GM18505 (cell line): ENCODE data around the gene NELFB.

ENCODE experiments used
- ATAC-seq: cut with Tn5 transposase; IDR thresholded peaks from one replicate; pipeline ENCODE4 v1.9.1; 2021; ENCODE audit not compliant: unreplicated experiment
- POLR2A ChIP-seq: IDR thresholded peaks from 4 replicates; pipeline ENCODE4 v1.6.1; 2011; ENCODE audit warnings: borderline replicate concordance; ENCODE audit not compliant: insufficient read depth, insufficient read length; ENCODE audit errors: extremely low read depth

NELFB gene

DNA sequence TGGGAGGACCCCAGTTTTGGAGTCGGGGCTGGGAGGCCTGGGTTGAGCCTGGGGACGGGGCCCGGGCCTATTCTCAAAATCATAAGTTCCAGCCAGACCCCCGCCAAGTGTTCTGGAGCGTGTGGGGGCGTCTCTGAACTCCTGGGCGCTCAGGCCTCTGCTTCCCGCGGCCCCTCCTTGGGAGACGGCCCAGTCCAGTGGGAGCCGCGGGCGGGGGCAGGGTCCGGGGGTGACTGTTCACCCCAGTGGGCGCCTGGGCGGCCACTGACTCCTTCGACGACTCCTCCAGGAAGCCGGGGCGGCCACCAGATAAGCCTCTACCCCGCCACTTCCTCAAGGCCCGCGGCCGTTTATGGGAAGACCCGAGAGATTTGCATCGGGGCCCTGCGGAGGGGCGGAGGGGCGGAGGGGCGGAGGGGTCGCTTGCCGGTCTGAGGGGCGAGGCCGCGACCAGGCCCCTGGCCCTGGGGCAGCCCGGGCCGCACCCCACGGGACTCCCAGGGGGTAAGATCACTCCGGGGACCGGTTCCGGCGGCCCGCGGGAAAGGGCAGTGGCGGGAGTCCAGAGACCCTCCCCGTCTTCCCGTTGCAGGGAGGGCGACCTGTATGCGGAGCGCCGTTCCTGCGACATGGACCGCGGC lies 23.1 kb downstream of the NELFB start:
- no peak for ATAC-seq
- no peak for TF ChIP-seq POLR2A

DNA sequence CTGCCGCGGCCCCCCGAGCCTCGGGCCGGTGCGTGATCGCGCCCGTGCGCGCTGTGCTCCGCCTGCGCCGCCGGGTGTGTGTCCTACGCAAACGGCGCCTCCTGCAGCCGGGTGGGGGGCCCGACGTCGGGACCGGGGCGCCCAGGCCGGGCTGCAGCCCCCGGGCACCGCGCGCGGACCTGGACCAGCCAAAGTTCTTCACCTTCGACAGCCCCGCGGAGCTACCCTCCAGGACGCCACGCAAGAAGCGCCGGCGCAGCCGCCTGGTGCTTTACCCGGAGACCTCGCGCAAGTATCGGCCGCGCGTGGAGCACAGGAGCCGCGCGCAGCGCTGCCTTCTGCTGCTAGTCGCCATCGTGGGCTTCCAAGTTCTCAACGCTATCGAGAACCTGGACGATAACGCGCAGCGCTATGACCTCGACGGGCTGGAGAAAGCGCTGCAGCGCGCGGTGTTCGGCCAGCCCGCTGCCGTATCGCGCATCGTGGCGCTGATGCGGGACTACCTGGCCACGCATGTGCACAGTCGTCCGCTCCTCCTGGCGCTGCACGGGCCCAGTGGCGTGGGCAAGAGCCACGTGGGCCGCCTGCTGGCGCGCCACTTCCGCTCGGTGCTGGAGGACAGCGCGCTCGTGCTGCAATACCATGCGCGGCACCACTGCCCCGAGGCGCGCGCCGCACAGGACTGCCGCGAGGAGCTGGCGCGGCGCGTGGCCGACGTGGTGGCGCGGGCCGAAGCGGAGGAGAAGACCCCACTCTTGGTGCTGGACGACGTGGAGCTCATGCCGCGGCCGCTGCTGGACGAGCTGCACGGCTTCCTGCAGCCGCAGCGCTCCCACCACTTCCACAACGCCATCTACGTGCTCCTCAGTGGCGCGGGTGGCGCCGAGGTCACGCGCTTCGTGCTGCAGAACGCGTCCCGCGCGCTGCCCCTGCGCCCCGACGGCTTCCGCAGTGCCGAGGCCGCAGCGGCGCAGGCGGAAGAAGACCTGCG lies 23.9 kb downstream of the NELFB start:
- no peak for TF ChIP-seq POLR2A
- no peak for ATAC-seq

DNA sequence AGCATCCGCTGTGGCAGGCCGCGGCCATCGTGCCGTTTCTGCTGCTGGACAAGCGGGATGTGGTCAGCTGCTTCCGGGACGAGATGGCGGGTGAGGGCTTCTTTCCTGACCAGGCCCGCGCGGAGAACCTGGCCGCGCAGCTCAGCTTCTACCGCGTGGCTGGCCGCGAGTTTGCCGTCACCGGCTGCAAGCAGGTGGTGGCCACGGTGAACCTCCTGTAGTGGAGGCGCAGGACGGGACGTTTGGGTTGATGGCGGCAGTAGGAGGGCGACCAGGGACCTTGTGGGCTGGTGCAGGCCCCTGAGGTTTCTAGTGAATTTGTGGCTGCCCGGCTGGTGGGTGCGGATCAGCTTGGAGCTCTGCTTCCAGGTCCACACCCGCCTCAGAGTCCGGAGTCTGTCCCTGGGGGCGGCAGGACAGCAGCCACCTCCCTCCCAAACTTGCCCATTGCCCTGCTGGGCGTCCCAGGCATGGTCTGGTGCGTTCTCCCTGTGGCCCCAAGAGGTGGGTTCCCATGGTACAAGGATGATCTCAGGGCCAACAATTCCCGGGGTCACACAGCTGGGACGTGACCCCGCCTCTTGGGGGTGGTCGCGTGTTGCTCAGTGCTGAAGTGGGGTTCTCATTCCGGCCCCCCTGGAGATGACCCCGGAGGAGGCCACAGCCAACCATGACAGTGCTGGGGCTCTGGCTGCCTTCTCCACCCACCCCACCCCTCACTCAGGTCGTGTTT lies 24.8 kb downstream of the NELFB start:
- TF ChIP-seq POLR2A, result no peak
- ATAC-seq, result no peak

DNA sequence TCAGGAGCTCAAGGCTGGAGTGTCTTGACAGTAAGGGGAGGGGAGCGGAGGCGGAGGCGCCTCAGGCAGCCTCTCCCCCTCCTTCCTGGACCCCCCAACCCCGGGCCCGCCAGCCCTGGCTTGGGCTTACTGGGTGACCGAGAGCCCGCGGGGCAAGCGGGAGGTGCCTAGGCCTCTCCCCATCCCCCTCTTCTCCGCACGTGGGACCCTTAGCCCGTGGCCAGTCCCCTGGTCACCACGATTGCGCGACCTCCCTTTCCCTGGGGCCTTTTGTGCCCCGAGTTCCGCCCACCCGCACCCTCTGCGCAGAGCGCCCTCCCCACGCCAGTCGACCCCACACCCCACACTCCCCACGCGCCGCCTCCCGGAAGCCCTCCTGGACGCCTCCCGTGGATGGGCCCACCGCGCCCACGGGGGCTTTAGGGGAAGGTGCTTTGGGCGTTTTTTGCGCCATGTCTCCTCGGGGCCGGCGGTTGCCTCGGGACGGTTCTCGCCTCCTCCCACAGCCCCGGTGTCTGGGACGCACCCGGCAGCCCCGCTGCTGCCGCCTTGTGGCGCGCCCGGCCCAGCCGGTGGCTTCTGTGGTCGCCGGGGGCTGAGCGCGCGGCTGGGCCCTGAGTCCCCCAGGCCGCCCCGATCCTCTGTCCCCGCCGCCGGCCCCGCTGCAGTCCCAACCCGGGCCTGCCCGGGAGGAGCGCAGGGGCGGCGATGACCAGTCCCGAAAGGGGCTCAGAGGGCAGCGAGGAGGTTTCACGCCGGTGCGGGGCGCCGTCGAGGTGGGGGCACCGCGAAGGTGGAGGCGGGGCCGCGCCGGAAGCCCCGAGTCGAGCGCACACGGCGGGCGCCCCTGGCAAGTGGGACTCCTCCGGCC lies 25.6 kb downstream of the NELFB start:
- ATAC-seq, result no peak
- no peak for TF ChIP-seq POLR2A

DNA sequence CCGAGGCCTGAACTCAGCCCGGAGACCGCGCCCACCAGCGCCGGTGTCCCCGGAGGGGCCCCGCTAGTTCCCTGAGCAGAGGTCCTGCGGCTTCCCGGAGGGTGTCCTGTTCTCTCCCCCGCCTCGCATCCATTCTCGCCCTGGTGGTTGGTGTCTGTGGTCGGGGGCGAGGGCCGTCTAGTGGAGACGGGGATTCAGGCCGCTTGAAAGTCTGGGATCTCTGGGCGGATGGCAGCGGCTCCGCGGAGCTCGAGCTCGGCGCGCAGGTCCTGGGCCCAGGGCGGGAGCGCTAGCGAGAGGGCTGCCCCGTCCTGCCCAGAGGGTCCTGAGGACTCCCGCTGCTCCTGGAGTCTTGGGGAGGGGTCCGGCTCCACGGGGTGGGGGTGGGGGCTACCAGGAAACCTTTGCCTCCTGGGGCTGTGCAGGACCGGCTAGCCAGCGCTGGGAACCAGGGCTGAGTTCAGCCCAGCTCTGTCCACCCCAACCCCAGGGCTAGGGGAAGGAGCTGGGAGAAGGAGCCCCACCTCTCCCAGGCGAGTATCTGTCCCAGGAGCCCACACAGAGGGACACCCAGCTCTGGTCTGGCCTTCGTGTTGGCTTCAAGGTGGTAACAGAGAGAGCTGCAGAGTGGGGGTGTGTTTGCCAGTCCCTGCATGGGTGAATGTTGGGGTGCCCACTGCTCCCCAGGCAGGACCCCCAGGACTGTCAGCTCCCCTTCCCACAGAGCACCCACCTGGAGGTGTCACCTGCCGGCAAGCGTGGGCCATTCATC lies 26.4 kb downstream of the NELFB start:
- no peak for ATAC-seq
- no peak for TF ChIP-seq POLR2A

DNA sequence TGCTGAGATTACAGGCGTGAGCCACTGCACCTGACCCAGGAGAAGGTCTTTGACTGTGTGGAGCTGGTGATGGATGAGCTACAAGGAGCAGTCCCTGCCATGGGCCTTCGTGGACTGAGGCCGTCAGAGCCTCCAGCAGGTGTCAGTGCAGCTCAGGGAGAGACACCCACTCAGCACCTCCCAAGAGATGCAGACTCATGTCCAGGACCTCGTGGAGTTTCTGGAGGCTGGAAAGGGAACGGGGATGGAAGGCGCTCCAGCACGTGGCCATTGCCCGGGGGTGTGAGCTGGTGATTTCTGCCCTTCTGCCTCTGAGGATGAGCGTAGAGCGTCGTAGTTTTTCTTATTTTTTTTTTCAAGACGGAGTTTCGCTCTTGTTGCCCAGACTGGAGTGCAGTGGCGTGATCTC lies 31.9 kb downstream of the NELFB start:
- no peak for TF ChIP-seq POLR2A
- no peak for ATAC-seq

DNA sequence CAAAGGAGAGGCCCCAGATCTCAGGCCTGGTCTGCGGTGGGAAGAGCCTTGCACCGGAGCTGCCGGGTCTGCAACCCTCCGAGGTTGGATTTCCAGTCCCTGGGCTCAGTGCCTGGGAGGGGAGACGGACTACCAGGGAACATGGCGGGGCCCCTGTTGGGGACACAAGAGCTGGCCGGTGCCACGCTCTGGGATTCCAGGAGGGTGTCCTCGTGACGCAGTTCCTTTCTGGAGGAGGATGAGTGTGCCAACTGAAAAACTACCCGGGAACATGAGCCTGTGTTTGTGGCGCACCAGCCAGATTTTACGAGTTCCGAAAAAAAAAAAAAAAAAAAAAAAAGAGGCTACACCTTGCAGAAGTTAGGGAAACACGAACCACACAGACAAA lies 38.0 kb downstream of the NELFB start:
- no peak for TF ChIP-seq POLR2A
- ATAC-seq, result no peak

DNA sequence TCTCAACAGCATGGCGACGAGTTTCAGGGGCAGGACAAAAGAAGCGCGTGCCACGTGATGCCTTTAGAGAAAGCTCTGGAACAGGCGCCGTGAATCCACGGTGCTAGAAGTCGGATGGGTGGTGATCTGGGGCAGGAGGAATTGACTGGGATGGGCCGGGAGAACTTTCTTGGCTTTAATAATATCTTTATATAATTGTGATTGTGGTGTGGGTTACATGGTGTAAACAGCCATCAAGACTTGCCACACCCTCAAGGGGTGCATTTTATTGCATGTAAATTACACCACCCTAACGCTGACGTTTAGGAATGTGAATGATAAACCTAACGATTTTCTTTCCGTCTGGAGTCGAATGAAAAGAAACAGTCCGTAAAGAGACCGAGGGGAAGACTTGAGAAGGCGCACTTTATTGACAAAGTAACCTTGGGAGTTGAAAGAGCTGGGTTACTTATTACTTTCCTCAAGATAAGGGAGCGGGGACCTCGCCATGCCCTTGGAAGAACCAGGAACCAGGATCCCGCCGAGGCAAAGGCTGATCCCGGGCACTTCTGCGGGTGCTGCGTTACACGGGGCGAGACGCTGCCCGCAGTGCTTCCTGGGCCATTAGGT lies 38.5 kb downstream of the NELFB start:
- no peak for TF ChIP-seq POLR2A
- ATAC-seq, result no peak

DNA sequence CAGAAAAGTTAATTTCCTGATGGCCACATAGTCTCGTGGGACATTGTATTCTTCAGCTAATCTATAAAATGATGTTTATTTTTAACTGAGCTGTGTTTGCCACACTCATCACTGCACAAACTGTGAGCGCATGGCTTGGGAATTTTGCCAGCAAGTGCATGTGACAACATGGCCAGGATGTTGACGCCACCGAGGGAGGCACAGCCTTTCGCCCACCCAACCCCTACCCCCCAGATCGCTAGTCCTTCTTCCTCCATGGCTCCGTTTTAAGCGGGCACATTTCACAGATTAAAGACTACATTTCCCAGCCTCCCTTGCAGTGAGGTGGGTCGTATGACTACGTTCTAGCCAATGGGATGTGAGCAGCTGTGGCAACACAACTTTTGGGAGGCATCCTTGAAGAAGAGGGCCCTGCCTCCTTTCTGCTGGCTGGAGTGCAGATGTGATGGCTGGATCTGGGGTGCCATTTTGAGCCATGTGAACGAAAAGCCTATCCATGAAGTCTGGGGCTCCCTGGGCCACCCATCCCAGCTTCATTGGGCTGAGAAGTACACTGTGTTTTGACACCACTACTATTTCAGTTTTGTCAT lies 39.1 kb downstream of the NELFB start:
- no peak for ATAC-seq
- TF ChIP-seq POLR2A, result no peak

DNA sequence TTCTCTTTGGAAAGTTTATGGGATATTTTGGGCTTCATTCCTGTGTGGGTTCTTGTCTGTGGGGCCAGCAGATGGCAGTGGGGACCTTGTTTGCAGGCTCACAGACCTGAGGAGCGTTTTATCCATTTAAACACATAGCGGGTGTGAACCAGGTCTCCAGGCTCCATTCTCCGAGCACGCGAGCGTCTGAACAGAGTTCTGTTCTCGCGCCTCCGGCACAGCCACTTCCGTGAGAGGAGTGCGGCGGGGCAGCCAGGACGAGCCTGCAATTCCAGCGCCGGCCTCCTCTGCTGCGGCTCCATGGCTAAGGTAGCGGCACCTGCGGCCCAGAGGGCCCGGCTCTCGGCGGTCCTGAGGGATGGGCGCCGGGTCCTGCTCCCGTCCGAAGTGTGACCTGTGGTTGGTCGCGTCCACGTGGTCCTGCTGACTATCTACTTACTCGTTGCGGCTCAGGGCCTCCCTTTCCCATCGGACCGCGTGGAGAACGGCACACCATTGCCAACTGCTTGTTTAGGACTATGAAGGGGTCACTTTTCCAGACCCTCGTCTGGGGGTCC lies 39.6 kb downstream of the NELFB start:
- ATAC-seq, result no peak
- TF ChIP-seq POLR2A, result no peak

DNA sequence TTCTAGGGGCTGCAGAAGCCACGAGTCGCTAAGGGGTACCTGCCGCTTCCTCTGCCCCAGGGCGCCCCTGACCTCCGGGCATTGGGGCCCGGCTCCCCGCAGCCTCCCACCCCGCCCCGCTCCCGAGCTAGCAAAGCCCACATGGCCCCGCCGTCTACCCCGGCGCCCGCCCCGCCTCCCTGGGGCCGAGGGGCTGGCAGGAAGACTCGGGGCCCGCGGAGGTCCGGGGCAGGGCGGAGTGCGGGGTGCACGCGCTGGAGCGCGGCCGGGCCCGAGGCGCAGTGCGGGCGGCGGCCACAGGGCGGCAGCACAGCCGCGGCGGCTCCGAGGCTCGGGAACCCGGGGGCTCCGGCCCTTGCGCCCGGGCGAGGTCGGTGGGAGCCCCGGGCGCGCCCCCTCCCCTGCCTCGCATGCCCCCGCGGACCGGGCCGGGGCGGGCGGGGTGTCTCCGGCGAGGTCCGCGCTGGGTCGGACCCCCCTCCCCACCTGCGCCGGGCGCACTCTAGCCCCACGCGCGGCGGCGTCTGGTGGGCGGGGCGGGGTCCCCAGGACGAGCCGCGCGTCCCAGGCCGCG lies 40.2 kb downstream of the NELFB start:
- no peak for TF ChIP-seq POLR2A
- ATAC-seq, result no peak
